Lower lobe of right lung (tissue), 2 donors: ENCODE results near the gene UBE3C. TPM values are rescaled to one million over a fixed set of nuclear protein-coding genes. Genes with fewer than 3 reads are reported as not detected.
A peak's percentile ranks its signal among the peaks of the same experiment; 100 is the strongest.
"Not testable (repeated sequence)": the region's sequence is repeated elsewhere in the genome, so short reads cannot be mapped to it uniquely, and the experiment has no call there.

Experiments used
- ATAC-seq, 2 donors: fragments of 200-7000 bp; cut with Tn5 transposase; one replicate each; pipeline ENCODE4 v1.9.1; 2020 to 2022; ENCODE audit warnings: mild to moderate bottlenecking in 2 of 2, moderate library complexity in 2 of 2
- DNase-seq: peaks from one replicate; pipeline ENCODE4 v3.0.0-alpha.2; 2020
- H3K27ac ChIP-seq: fragments of 200-600 bp; one replicate; pipeline ENCODE4 v1.8.0; 2022
- H3K27me3 ChIP-seq: fragments of 200-600 bp; one replicate; pipeline ENCODE4 v1.8.0; 2022; ENCODE audit warnings: low read depth
- H3K36me3 ChIP-seq: fragments of 200-600 bp; one replicate; pipeline ENCODE4 v1.8.0; 2022; ENCODE audit warnings: mild to moderate bottlenecking
- H3K4me1 ChIP-seq: fragments of 200-600 bp; one replicate; pipeline ENCODE4 v1.8.0; 2022
- H3K4me3 ChIP-seq: fragments of 200-600 bp; one replicate; pipeline ENCODE4 v1.8.0; 2022; ENCODE audit warnings: mild to moderate bottlenecking
- H3K9me3 ChIP-seq: fragments of 200-600 bp; one replicate; pipeline ENCODE4 v1.8.0; 2022
- intact Hi-C: fragments of 100-400 bp; cut with DNase I; formaldehyde crosslinking; loops from one replicate; pipeline ENCODE4 v1.11.0; 2022
- total RNA-seq: library from RNA; stranded (reverse); fragmentation: NEBNext Ultra II Directional; extraction: Animal tissue kit (Norgen Biotek cat#: 25700); gene quantifications from one replicate; pipeline ENCODE4 v1.2.1, GENCODE V29; 2021
- TF ChIP-seq, protein P1 (sequence below): fragments of 200-600 bp; IDR thresholded peaks from one replicate; pipeline ENCODE4 v1.8.0; 2022; ENCODE audit warnings: antibody characterized with exemption, mild to moderate bottlenecking
- donor health status: DM: no; HTN: yes; CAD: no; lungs with severe emphysema.

Gene UBE3C
- total RNA-seq, 1 donor from 2014 or later: 55.7 TPM

DNA sequence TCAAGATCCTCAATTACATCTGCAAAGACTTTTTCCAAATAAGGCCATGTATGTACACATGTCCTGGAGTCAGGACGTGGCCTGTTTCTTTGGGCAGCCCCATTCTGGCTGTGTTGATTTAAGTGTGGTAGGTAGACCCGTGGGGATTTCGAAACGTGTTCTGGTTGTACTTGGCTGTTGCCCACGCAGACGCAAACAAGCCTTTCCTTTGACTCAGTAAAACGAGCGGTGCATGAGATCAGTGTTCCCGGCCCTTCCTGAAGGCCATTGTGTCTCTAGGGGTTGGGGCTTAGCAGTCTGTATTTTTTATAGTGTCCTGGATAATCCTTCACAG, 133.2 kb downstream of the UBE3C start:
- Histone ChIP-seq H3K27ac (peak overlapping the region; percentile 46), H3K36me3 (peaks cover 40% of the 10 kb centered on the region), H3K4me3 (no peak overlapping the region), H3K4me1 (peaks cover 34% of the 10 kb centered on the region), H3K9me3 (no peaks in the 10 kb centered on the region), H3K27me3 (no peaks in the 10 kb centered on the region)
- TF ChIP-seq, protein P1, sequence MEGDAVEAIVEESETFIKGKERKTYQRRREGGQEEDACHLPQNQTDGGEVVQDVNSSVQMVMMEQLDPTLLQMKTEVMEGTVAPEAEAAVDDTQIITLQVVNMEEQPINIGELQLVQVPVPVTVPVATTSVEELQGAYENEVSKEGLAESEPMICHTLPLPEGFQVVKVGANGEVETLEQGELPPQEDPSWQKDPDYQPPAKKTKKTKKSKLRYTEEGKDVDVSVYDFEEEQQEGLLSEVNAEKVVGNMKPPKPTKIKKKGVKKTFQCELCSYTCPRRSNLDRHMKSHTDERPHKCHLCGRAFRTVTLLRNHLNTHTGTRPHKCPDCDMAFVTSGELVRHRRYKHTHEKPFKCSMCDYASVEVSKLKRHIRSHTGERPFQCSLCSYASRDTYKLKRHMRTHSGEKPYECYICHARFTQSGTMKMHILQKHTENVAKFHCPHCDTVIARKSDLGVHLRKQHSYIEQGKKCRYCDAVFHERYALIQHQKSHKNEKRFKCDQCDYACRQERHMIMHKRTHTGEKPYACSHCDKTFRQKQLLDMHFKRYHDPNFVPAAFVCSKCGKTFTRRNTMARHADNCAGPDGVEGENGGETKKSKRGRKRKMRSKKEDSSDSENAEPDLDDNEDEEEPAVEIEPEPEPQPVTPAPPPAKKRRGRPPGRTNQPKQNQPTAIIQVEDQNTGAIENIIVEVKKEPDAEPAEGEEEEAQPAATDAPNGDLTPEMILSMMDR: no peak
- DNase-seq (peak; percentile 69), ATAC-seq (peak; percentile 61 to 77)
- intact Hi-C loops: no loop called here

DNA sequence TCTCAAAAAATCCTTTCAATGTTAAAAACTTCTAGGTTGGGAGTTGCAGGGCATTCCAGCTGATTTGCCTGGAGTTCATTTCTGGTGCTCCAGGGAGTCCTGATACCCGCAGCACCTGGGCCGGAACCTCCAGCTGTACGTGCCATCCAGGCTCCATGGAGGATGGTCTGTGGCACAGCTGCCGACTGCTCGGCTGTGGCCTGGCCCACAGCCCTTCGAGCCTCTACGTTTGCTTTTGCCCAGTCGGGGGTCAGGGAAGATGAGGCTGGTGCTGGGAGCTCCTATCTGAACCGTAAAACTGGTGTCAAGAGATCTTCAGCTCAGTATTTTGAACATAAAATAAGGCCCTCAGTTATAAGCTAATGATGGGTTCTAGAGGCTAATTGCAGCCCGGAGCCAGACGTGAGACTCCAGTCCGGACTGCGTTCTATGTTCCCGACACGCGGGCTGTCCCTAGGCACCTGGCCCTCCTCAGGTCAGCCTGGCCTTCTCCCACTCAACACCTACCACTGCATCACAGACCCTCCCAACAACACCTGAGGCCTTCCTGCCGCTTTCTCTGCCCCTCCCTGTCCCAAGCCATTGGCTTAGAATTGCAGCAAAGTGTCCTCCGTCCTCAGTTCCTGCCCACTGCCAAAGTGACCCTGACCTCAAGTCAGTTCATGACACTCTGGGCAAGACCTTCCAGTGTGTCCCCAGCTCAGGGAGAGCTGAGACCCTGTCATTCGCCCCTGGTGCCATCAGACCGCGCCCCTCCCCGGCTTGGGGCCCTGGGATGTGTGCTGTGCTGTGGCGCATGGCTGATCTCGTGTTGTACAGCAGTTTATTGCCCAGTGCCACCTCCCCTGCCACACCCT, 133.9 kb downstream of the UBE3C start:
- peaks cover 39% of the 10 kb centered on the region for H3K4me1 ChIP-seq
- no peaks in the 10 kb centered on the region for H3K9me3 ChIP-seq
- H3K4me3 ChIP-seq: no peak overlapping the region
- ATAC-seq: no peak
- no peaks in the 10 kb centered on the region for H3K27me3 ChIP-seq
- peaks cover 36% of the 10 kb centered on the region for H3K36me3 ChIP-seq
- no peak overlapping the region for H3K27ac ChIP-seq
- no peak for DNase-seq
- intact Hi-C loops: no loop called here
- TF ChIP-seq, protein P1: no peak

DNA sequence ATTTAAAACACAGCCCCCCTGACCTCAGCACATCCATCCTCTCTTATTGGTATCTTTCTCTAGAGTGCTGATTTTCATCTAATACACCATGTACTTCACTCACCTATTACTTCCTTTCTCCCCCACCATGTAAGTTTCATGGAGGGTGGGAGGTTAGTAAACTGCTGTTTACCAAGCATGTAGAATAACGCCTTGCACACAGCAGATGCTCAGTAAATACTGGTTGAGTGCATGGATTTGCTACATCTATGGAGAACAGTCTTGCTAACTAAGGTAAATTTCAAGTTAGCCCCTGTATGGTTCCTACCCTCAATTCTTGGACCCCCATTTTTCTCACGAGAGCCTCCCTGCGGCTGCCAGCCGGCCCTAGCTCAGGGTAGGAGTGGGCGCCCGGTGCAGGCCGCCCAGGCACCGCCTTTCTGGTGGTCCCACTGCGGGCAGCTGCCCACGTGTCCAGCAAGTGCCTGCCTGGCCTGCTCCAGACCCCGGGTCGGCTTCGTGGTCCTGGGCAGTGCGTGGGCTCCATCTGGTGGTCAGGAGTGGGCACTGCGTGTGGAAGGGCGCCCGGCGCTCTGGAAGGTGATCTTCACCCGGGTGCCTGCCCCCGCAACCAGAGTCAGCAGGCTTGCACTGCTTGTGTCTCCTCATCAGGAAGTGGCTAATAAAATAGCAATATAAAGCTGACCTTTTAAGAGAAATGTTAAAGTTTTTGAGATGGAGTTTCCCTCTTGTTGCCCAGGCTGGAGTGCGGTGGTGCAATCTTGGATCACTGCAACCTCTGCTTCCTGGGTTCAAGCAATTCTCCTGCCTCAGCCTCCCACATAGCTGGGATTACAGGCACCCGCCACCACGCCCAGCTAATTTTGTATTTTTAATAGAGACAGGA, 134.7 kb downstream of the UBE3C start:
- peaks cover 39% of the 10 kb centered on the region for H3K4me1 ChIP-seq
- no peaks in the 10 kb centered on the region for H3K27me3 ChIP-seq
- TF ChIP-seq, protein P1: peak; percentile 99
- H3K27ac ChIP-seq: no peak overlapping the region
- peaks cover 27% of the 10 kb centered on the region for H3K36me3 ChIP-seq
- ATAC-seq (peak; percentile 85 to 86), DNase-seq (peak; percentile 82)
- H3K4me3 ChIP-seq: no peak overlapping the region
- no peaks in the 10 kb centered on the region for H3K9me3 ChIP-seq
- intact Hi-C loops: no loop called here

DNA sequence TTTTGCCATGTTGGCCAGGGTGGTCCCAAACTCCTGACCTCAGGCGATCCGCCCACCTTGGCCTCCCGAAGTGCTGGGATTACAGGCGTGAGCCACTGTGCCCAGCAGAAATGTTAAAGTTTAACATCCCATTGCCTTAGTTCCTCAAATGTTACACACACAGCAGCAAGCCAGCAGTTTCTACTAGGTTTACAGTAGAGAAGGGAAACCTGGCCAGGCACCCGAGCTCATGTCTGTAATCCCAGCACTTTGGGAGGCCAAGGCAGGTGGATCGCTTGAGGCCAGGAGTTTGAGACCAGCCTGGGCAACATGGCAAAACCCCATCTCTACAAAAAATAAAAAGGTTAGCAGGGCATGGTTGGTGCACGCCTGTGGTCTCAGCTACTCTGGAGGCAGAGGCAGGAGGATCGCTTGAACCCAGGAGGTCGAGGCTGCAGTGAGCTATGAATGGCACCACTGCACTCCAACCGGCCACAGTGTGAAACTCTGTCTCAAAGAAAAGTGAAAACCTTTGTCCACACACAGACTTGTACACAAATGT, 135.4 kb downstream of the UBE3C start:
- H3K4me3 ChIP-seq, H3K27me3 ChIP-seq, H3K9me3 ChIP-seq, intact Hi-C loops, ATAC-seq, DNase-seq, H3K27ac ChIP-seq: not testable (repeated sequence)
- Histone ChIP-seq H3K36me3 (peaks cover 22% of the 10 kb centered on the region), H3K4me1 (peaks cover 45% of the 10 kb centered on the region)

DNA sequence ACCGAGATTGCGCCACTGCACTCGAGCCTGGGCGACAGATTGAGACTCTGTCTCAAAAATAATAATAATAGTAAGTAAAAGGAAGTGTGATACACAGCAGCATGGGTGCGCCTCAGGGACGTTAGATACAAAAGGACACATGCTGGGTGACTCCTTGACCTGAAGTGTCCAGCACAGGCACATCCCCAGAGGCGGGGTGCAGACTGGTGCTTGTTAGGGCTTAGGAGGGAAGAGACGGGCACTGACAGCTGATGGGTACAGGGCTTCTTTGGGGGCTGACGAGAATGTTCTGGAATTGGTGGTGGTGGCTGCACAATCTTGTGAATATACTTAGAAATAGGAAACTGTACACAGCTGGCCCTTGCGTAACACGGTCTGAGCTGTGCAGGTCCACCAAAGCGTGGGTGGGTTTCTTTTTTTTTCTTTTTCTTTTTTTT, 136.3 kb downstream of the UBE3C start:
- DNase-seq: no peak
- no peak for ATAC-seq
- H3K27ac ChIP-seq: no peak overlapping the region
- H3K36me3 ChIP-seq: peaks cover 13% of the 10 kb centered on the region
- no peaks in the 10 kb centered on the region for H3K9me3 ChIP-seq
- intact Hi-C loops: no loop called here
- H3K27me3 ChIP-seq: no peaks in the 10 kb centered on the region
- peaks cover 46% of the 10 kb centered on the region for H3K4me1 ChIP-seq
- TF ChIP-seq, protein P1: no peak
- no peak overlapping the region for H3K4me3 ChIP-seq
